ENCODE measurements around the gene SUSD1. TPM values are rescaled to one million over a fixed set of nuclear protein-coding genes. Genes with fewer than 3 reads are reported as not detected.
A peak's percentile ranks its signal among the peaks of the same experiment; 100 is the strongest.

SUSD1 gene
- total and polyA plus RNA-seq, 8 donors = 1.6 to 50.4 (median 21.1) TPM

GRCh38 chr9:112002131-112002846 lies 172.8 kb downstream of the SUSD1 start:
- Histone ChIP-seq H3K27me3 (no peaks in the 10 kb centered on the region), H3K27ac (no peak overlapping the region), H3K9me3 (no peaks in the 10 kb centered on the region), H3K36me3 (no peaks in the 10 kb centered on the region), H3K4me1 (no peaks in the 10 kb centered on the region), H3K4me3 (no peak overlapping the region)
- intact Hi-C loops (cut with DNase I; ENCODE audit: low total_unique reads) = no loop called here
- TF ChIP-seq POLR2AphosphoS5 (IDR thresholded peaks at IDR 0.05) (no peak), POLR2A (IDR thresholded peaks at IDR 0.05) (no peak), EP300 (IDR thresholded peaks at IDR 0.05) (no peak), CTCF (IDR thresholded peaks at IDR 0.05) (no peak)
- DNase-seq = peak in 1 of 2 donors; percentile 48
- 77 to 87% (median 84%) methylated on average over 9 to 11 of the region's 11 CpGs for WGBS, 5 donors

DNA sequence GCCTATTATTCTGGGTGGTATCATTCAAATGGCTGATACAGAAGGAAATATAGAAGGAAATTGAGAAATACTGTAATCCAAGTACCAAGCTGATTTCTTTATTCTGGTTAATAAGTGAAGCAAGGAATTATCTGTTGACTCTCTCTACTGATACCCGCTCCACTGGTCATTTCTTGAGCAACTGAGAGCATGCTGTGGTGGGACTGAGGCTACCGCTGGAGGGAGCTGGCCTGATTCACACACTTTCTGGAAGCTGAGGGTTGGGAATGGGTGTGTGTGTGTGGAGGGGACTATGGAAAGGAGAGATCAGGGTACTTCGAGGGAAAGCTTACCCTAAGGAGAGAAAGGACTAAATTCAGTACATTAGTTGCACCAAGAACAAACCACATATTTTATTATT lies 174.4 kb downstream of the SUSD1 start:
- H3K9me3 ChIP-seq = no peaks in the 10 kb centered on the region
- H3K27me3 ChIP-seq = no peaks in the 10 kb centered on the region
- H3K36me3 ChIP-seq = no peaks in the 10 kb centered on the region
- no peak overlapping the region for H3K27ac ChIP-seq
- no peak for DNase-seq
- WGBS, 5 donors = 88 to 98% (median 92%) methylated on average over 3 of the region's 3 CpGs
- no peak for TF ChIP-seq CTCF (IDR thresholded peaks at IDR 0.05)
- TF ChIP-seq POLR2A (IDR thresholded peaks at IDR 0.05) = no peak
- TF ChIP-seq POLR2AphosphoS5 (IDR thresholded peaks at IDR 0.05) = no peak
- TF ChIP-seq EP300 (IDR thresholded peaks at IDR 0.05) = no peak
- no peak overlapping the region for H3K4me3 ChIP-seq
- no peaks in the 10 kb centered on the region for H3K4me1 ChIP-seq
- intact Hi-C loops (cut with DNase I; ENCODE audit: low total_unique reads) = no loop called here

DNA sequence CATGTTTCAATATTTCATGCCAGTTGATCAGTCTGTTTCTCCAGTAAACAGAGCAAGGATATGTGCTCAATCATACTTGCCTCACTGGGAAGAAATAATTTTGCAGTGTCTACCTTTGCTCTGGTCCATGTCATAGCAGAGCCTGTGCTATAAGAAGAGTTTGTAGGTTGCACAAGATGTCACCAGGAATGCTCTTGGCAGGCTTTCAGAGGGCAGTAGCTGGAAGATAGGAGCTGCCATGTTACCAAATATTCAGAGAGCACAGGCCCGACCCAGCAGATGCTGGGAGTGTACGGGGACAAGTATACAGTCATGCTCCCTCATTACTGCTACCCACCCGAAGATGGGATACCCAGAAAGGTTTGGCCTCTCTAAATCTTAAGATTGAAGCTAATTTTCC lies 175.8 kb downstream of the SUSD1 start:
- Histone ChIP-seq H3K27me3 (no peaks in the 10 kb centered on the region), H3K9me3 (no peaks in the 10 kb centered on the region), H3K4me3 (no peak overlapping the region), H3K27ac (no peak overlapping the region), H3K4me1 (no peaks in the 10 kb centered on the region), H3K36me3 (no peaks in the 10 kb centered on the region)
- DNase-seq = no peak
- no peak for TF ChIP-seq POLR2AphosphoS5 (IDR thresholded peaks at IDR 0.05)
- no peak for TF ChIP-seq POLR2A (IDR thresholded peaks at IDR 0.05)
- TF ChIP-seq CTCF (IDR thresholded peaks at IDR 0.05) = no peak
- no peak for TF ChIP-seq EP300 (IDR thresholded peaks at IDR 0.05)
- intact Hi-C loops (cut with DNase I; ENCODE audit: low total_unique reads) = no loop called here
- 80 to 87% (median 86%) methylated on average over 3 of the region's 3 CpGs for WGBS, 5 donors

DNA sequence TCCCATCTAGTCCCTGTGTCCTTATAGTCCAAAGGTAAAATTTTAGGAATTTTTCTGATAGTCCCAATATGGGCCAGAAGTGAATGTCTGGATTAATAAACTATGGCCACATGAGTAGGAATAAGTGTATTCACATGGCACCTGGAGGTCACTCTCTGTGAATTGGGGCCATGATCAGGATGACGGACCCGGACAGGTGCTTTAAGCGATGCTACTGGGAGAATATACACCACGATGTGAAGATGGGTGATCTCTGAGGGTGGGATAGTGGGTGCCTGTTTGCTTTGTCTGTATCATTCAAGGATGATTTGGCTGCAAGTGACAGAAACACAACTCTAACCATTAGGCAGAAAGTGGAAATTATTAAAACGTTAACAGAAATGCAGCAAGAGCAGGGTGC lies 177.3 kb downstream of the SUSD1 start:
- DNase-seq = no peak
- H3K9me3 ChIP-seq = no peaks in the 10 kb centered on the region
- no peaks in the 10 kb centered on the region for H3K27me3 ChIP-seq
- 92 to 94% (median 94%) methylated on average over 5 of the region's 5 CpGs for WGBS, 5 donors
- H3K4me1 ChIP-seq = no peaks in the 10 kb centered on the region
- no peak overlapping the region for H3K4me3 ChIP-seq
- H3K27ac ChIP-seq = no peak overlapping the region
- intact Hi-C loops (cut with DNase I; ENCODE audit: low total_unique reads) = no loop called here
- TF ChIP-seq CTCF (IDR thresholded peaks at IDR 0.05) (no peak), EP300 (IDR thresholded peaks at IDR 0.05) (no peak), POLR2AphosphoS5 (IDR thresholded peaks at IDR 0.05) (no peak), POLR2A (IDR thresholded peaks at IDR 0.05) (no peak)
- no peaks in the 10 kb centered on the region for H3K36me3 ChIP-seq

Data from stomach (tissue), 9 donors.